Upper lobe of right lung (tissue), 1 donor: Measurements from ENCODE around the gene SPATC1L. TPM values are rescaled to one million over a fixed set of nuclear protein-coding genes. Genes with fewer than 3 reads are reported as not detected.

Experiments used
- ATAC-seq: fragments of 200-7000 bp; cut with Tn5 transposase; one replicate; pipeline ENCODE4 v1.9.1; 2020; ENCODE audit warnings: mild to moderate bottlenecking, moderate library complexity
- DNase-seq: peaks from one replicate; pipeline ENCODE4 v3.0.0-alpha.2; 2020
- H3K27ac ChIP-seq: fragments of 200-600 bp; one replicate; pipeline ENCODE4 v1.8.0; 2022
- H3K27me3 ChIP-seq: fragments of 200-600 bp; one replicate; pipeline ENCODE4 v1.8.0; 2022; ENCODE audit warnings: mild to moderate bottlenecking
- H3K36me3 ChIP-seq: fragments of 200-600 bp; one replicate; pipeline ENCODE4 v1.8.0; 2022
- H3K4me1 ChIP-seq: fragments of 200-600 bp; one replicate; pipeline ENCODE4 v1.8.0; 2022
- H3K4me3 ChIP-seq: fragments of 200-600 bp; one replicate; pipeline ENCODE4 v1.8.0; 2022; ENCODE audit warnings: mild to moderate bottlenecking
- H3K9me3 ChIP-seq: fragments of 200-600 bp; one replicate; pipeline ENCODE4 v1.8.0; 2022
- CTCF ChIP-seq: fragments of 200-600 bp; IDR thresholded peaks from one replicate; pipeline ENCODE4 v1.8.0; 2022; ENCODE audit warnings: antibody characterized with exemption
- intact Hi-C: fragments of 100-400 bp; cut with DNase I; formaldehyde crosslinking; loops from one replicate; pipeline ENCODE4 v1.11.0; 2022
- total RNA-seq: library from RNA; stranded (reverse); fragmentation: NEBNext Ultra II Directional; extraction: Animal tissue kit (Norgen Biotek cat#: 25700); gene quantifications from one replicate; pipeline ENCODE4 v1.2.1, GENCODE V29; 2021
- donor health status: DM: no; HTN: yes; CAD: no; lungs with severe emphysema.

SPATC1L gene
- total RNA-seq, 1 donor from 2014 or later: 4.7 TPM

DNA sequence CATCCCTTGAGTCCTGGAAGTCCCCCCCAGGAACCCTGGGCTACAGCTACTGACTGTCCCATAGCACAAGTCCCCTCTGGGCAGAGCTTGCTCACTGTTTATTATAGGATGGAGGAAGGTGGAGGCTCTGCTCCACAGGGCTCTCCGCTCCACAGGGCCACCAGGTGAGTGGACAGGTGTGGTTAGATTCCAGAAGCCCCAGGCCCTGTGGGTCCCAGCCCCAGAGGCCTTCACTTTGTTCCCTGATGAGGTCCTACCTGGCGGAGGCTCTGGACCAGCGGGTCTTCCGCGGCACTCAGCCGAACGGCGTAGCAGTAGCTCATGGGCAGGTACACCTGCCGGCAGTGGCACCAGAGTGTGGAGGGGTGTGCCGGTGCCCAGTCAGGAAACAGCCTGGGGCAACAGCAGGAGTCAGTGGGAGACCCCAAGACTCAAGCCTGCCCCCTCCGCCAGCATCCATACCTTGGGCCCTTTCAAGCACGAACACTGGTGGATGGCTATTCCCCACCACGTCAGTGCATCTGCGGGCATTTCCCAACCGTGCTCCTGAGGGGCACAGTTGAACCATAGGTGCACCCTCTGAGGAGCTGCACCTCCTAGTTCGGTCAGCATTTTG is 32.0 kb upstream of the SPATC1L start:
- ATAC-seq (no peak), DNase-seq (peak; percentile 53)
- Histone ChIP-seq H3K4me1 (no peaks in the 10 kb centered on the region), H3K27me3 (no peaks in the 10 kb centered on the region), H3K36me3 (peaks cover 67% of the 10 kb centered on the region), H3K9me3 (no peaks in the 10 kb centered on the region), H3K27ac (no peak overlapping the region), H3K4me3 (no peak overlapping the region)
- TF ChIP-seq CTCF: no peak
- intact Hi-C loops: no loop called here

DNA sequence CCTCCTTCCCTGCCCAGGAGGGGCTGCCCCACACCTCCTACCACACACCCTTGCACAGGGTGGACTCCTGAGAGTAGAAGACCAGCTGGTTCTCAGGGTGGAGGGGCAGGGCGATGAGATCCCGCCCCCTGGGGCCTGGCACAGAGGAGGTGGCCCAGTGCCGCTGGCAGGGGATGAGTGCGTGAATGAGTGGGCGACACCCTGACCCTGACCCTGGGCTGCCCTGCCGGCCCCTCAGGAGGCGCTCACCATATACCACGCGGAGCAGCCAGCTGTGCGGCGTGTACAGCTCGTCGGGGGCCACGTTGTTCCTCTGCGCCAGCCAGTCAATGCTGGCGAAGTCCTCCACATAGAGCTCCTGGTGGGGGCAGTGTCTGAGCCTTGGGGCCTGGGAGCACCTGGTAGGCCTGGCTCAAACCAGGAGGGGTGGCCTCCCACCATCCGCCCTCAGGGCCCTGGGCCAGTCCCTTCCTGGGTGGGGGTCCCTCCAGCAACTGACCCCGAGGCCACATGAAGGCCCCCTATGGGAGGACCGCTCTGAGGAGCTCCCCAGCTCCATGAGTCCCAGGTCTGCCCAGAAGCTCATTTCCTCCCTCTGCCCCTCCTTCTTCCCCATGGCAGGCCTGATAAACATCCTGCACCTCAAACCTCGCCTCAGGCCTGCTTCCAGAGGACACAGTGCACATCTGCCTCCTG is 31.3 kb upstream of the SPATC1L start:
- Histone ChIP-seq H3K4me1 (no peaks in the 10 kb centered on the region), H3K4me3 (no peak overlapping the region), H3K9me3 (no peaks in the 10 kb centered on the region), H3K27ac (no peak overlapping the region), H3K27me3 (no peaks in the 10 kb centered on the region), H3K36me3 (peaks cover 69% of the 10 kb centered on the region)
- TF ChIP-seq CTCF: no peak
- DNase-seq (peak; percentile 61), ATAC-seq (no peak)
- intact Hi-C loops: no loop called here

- Histone ChIP-seq H3K27me3 (no peaks in the 10 kb centered on the region), H3K4me3 (no peak overlapping the region), H3K36me3 (peaks cover 64% of the 10 kb centered on the region), H3K9me3 (no peaks in the 10 kb centered on the region), H3K27ac (no peak overlapping the region), H3K4me1 (no peaks in the 10 kb centered on the region)
- TF ChIP-seq CTCF: no peak
- DNase-seq (peak; percentile 53), ATAC-seq (no peak)
- intact Hi-C loops: no loop called here
Measured at GRCh38 chr21:46214478-46215340, 30.4 kb upstream of the SPATC1L start.

DNA sequence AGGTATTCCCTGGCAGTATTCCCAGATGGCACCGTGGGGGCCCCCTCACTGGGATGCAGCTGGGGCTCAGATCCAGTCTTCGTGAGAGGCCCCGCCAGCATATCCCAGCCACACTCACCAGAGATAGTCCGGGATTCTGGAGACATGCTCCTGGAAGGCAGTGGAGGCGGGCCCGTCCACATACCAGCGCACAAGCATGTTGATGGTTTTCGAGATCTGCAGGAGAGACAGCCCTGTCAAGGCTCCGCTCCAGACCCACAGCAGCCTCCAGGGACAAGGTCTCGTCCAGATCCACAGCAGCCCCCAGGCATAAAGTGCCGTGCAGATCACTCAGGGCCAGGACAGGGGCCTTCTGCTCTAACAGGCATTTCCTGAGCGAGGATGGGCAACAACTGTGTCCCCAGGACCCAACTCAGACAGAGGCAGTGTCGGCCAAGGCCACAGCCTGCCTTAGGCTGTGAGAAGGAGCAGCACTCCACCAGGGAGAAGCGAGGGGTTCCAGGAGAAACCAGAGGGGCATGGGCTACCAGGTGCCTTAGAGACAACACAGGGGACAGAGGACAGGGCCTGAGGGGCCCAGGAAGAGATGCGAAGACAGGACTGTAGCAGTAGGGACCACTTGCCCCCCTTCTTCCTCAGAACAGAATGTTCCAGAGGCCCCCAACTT is 29.5 kb upstream of the SPATC1L start:
- H3K27ac ChIP-seq: no peak overlapping the region
- intact Hi-C loops: no loop called here
- no peaks in the 10 kb centered on the region for H3K9me3 ChIP-seq
- no peak for TF ChIP-seq CTCF
- H3K4me1 ChIP-seq: no peaks in the 10 kb centered on the region
- H3K4me3 ChIP-seq: no peak overlapping the region
- H3K27me3 ChIP-seq: no peaks in the 10 kb centered on the region
- DNase-seq (peak; percentile 50), ATAC-seq (no peak)
- H3K36me3 ChIP-seq: peaks cover 68% of the 10 kb centered on the region

- DNase-seq (peak; percentile 50), ATAC-seq (no peak)
- intact Hi-C loops: no loop called here
- no peaks in the 10 kb centered on the region for H3K27me3 ChIP-seq
- H3K36me3 ChIP-seq: peaks cover 76% of the 10 kb centered on the region
- H3K27ac ChIP-seq: no peak overlapping the region
- H3K4me1 ChIP-seq: no peaks in the 10 kb centered on the region
- H3K9me3 ChIP-seq: no peaks in the 10 kb centered on the region
- H3K4me3 ChIP-seq: no peak overlapping the region
- no peak for TF ChIP-seq CTCF
Measured at GRCh38 chr21:46212721-46213484, 28.6 kb upstream of the SPATC1L start.
